Measurements from ENCODE around the gene WDR93.

WDR93 gene

DNA sequence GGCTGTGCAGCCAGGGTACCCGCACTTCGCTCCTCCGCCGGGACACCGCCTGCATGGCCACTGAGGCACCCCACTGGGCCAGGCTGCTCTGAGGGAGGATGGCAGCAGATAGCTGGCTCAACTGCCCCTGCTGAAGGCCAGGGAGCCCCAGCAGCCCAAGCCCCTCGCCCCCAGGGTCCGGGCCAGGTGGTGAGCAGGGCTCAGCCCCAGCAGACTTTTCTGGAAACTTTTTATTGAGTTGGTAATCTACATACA, 23.0 kb upstream of the WDR93 start:
- Histone ChIP-seq H3K36me3 (ENCODE audit: control insufficient read depth in 2 of 2, insufficient read depth in 1 of 2, low read length in 2 of 2) (no peaks in the 10 kb centered on the region), H3K4me3 (ENCODE audit: low read depth, low read length) (no peak overlapping the region), H3K27ac (ENCODE audit: extremely low read depth, low read depth, low read length) (no peak overlapping the region), H3K9me3 (ENCODE audit: control insufficient read depth, insufficient read depth, low read depth, low read length) (no peaks in the 10 kb centered on the region), H3K4me1 (ENCODE audit: control insufficient read depth, insufficient read depth, low read length) (no peaks in the 10 kb centered on the region)
- ChIA-PET POLR2A (no interaction called here), CTCF (no interaction called here)
- TF ChIP-seq, protein P1, sequence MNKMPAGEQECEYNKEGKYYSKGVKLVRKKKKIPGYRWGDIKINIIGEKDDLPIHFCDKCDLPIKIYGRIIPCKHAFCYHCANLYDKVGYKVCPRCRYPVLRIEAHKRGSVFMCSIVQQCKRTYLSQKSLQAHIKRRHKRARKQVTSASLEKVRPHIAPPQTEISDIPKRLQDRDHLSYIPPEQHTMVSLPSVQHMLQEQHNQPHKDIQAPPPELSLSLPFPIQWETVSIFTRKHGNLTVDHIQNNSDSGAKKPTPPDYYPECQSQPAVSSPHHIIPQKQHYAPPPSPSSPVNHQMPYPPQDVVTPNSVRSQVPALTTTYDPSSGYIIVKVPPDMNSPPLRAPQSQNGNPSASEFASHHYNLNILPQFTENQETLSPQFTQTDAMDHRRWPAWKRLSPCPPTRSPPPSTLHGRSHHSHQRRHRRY (tag by site-specific recombination; IDR thresholded peaks at IDR 0.05), result no peak
- no peak for TF ChIP-seq AEBP2 (tag by site-specific recombination; IDR thresholded peaks at IDR 0.05; ENCODE audit: borderline replicate concordance)
- TF ChIP-seq, protein P2, sequence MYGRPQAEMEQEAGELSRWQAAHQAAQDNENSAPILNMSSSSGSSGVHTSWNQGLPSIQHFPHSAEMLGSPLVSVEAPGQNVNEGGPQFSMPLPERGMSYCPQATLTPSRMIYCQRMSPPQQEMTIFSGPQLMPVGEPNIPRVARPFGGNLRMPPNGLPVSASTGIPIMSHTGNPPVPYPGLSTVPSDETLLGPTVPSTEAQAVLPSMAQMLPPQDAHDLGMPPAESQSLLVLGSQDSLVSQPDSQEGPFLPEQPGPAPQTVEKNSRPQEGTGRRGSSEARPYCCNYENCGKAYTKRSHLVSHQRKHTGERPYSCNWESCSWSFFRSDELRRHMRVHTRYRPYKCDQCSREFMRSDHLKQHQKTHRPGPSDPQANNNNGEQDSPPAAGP (tag by site-specific recombination; IDR thresholded peaks at IDR 0.05), result no peak
- no peak for TF ChIP-seq ZNF221 (tag by site-specific recombination; IDR thresholded peaks at IDR 0.05; ENCODE audit: borderline replicate concordance)
- TF ChIP-seq ZNF571 (tag by site-specific recombination; IDR thresholded peaks at IDR 0.05), result no peak
- TF ChIP-seq, protein P3, sequence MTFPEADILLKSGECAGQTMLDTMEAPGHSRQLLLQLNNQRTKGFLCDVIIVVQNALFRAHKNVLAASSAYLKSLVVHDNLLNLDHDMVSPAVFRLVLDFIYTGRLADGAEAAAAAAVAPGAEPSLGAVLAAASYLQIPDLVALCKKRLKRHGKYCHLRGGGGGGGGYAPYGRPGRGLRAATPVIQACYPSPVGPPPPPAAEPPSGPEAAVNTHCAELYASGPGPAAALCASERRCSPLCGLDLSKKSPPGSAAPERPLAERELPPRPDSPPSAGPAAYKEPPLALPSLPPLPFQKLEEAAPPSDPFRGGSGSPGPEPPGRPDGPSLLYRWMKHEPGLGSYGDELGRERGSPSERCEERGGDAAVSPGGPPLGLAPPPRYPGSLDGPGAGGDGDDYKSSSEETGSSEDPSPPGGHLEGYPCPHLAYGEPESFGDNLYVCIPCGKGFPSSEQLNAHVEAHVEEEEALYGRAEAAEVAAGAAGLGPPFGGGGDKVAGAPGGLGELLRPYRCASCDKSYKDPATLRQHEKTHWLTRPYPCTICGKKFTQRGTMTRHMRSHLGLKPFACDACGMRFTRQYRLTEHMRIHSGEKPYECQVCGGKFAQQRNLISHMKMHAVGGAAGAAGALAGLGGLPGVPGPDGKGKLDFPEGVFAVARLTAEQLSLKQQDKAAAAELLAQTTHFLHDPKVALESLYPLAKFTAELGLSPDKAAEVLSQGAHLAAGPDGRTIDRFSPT (tag by site-specific recombination; IDR thresholded peaks at IDR 0.05), result no peak
- TF ChIP-seq ZNF792 (tag by site-specific recombination; IDR thresholded peaks at IDR 0.05), result no peak
- TF ChIP-seq ZBTB26 (tag by site-specific recombination; optimal IDR thresholded peaks at IDR 0.05), result no peak
- no peak for TF ChIP-seq ZNF423 (tag by site-specific recombination; IDR thresholded peaks at IDR 0.05)
- TF ChIP-seq, protein P4, sequence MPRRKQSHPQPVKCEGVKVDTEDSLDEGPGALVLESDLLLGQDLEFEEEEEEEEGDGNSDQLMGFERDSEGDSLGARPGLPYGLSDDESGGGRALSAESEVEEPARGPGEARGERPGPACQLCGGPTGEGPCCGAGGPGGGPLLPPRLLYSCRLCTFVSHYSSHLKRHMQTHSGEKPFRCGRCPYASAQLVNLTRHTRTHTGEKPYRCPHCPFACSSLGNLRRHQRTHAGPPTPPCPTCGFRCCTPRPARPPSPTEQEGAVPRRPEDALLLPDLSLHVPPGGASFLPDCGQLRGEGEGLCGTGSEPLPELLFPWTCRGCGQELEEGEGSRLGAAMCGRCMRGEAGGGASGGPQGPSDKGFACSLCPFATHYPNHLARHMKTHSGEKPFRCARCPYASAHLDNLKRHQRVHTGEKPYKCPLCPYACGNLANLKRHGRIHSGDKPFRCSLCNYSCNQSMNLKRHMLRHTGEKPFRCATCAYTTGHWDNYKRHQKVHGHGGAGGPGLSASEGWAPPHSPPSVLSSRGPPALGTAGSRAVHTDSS (tag by site-specific recombination; IDR thresholded peaks at IDR 0.05), result no peak

- ChIA-PET CTCF (interaction anchor here (0.6 to 1.3 kb wide), 2 partner anchors 21 to 596 kb away, joined by 3 to 4 read pairs; no protein-coding TSS in a partner anchor), POLR2A (no interaction called here)
- Histone ChIP-seq H3K9me3 (ENCODE audit: control insufficient read depth, insufficient read depth, low read depth, low read length) (no peaks in the 10 kb centered on the region), H3K27ac (ENCODE audit: extremely low read depth, low read depth, low read length) (no peak overlapping the region), H3K4me3 (ENCODE audit: low read depth, low read length) (no peak overlapping the region), H3K4me1 (ENCODE audit: control insufficient read depth, insufficient read depth, low read length) (no peaks in the 10 kb centered on the region), H3K36me3 (ENCODE audit: control insufficient read depth in 2 of 2, insufficient read depth in 1 of 2, low read length in 2 of 2) (no peaks in the 10 kb centered on the region)
- TF ChIP-seq ZFHX2 (tag by site-specific recombination; conservative IDR thresholded peaks at IDR 0.05) (no peak), ZNF544 (tag by site-specific recombination; IDR thresholded peaks at IDR 0.05) (no peak), ZFP41 (tag by site-specific recombination; IDR thresholded peaks at IDR 0.05; ENCODE audit: borderline replicate concordance) (no peak), ZNF146 (tag by site-specific recombination; IDR thresholded peaks at IDR 0.05) (peak; percentile 78; the same call in 1 of the 2 replicates), GLI2 (tag by site-specific recombination; IDR thresholded peaks at IDR 0.05; ENCODE audit: borderline replicate concordance, low read depth) (no peak)
These were observed 22.4 kb upstream of the WDR93 start for GRCh38 chr15:89668171-89668570.
